Stimulated activated CD8-positive, alpha-beta memory T cell treated with anti-CD3 and anti-CD28 coated beads, Interleukin-7, amount 100 ng/mL, for 1 hour (primary cell): ENCODE results near the gene ATP11B.
"Not testable (repeated sequence)": the region's sequence is repeated elsewhere in the genome, so short reads cannot be mapped to it uniquely, and the experiment has no call there.

ENCODE experiments used
- DNase-seq, 2 donors: peaks; one replicate each; pipeline ENCODE4 v3.0.0-alpha.2; 2020; ENCODE audit warnings: low read depth in 2 of 2

The ATP11B gene

DNA sequence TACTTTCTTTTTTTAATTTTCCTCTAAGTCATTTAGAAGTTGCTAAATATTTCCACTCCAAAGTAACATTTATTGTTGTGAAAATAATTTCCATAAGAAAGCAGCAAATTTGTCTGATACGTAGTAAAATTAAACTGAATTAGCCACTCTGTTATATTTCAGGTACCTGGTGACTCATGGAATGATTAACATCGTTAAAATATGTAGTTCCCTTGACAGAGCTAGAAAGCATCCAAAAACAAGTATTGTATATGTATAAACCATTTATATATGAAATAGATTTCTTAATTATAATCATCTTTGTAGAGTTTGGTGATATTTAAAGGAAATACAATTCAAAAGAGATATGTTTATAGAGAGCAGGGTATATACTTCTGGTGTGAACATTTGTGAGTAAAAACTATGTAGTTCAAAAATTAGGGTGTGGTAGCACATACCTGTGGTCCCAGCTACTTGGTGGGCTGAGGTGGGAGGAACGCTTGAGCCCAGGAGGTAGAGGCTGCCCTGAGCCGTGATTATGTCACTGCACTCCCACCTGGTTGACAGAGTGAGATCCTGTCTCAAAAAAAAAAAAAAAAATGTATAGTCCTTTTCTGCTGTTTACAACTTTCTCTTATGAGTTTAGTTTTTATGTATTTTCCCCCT lies 36.6 kb downstream of the ATP11B start:
- DNase-seq = no peak

DNA sequence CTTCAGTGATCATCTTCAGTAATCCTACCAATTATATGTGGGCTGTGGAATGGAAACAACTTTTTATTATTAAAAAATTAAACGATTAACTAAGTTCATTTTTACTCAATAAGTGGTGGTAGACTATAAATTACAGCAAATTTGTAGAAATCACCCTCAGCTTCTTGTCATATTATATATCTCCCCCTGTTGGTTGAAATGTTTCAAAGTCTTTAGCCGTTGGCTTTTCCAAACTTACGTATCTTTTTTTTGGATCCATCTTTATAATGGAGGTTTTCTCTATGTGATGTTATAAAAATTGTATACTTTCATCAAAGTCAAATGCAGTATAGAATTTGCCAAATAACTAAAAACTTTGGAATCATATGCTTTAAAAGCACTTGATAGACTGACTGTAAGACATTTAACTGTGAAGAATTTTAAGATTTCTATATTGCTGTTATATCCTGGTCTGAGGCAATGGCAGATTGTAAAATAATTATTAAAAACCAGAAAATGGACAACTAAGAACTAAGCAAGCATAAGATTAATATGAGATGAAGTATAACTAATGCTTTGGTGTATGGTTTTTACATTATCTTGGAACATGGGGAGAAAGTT lies 44.7 kb downstream of the ATP11B start:
- no peak for DNase-seq

DNA sequence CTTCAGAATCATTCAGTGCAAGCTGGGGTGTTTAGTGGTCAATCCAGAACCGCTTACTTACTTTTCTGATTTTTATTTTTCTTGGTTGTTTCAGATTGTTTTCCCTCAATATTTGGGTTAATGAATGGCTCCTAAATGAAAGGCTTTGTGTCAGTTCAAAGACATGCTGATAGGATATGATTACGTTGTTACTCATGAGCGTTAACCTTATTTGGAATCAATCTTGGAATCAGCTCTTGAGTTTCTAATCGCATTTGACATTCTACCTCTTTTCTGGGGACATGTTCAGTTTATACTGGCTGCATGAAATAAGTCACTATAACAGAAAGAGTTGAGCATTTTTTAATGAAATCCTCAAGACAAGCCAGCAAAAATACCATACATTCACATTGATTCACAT lies 50.2 kb downstream of the ATP11B start:
- no peak for DNase-seq

DNA sequence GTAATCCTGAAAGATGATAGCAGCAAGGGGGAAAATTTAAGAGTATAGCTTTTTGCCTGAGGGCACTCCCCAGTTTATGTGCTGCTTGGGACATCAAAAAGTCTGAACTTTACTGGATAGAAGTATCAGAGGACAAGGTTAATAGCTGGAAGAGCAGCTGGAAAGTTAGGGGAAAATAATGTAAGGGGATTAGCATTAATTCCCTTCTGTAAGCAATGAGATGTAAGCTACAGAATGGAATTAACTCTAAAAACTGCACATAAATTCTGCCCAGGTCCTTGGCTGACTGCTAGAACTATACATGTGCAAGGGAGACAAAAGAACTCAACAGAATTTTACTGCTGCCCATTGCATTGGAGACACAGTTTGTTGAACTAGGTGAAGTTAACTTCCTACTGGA lies 55.6 kb downstream of the ATP11B start:
- DNase-seq = no peak

DNA sequence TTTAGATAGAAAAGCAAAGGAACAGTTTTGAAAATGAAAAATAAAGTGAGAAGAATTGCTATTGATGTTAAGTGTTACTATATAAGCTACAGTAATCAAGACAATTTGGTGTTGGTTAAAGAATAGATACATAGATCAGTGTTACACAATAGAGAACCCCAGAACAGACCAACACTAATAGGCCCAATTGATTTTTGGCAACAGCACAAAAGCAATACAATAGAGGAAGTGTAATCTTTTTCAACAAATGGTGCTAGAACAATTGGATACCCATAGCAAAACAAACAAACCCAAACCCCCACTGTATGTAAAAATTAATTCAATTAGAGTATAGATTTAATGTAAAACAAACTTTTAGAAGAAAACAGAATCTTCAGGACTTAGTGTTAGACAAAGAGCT lies 61.8 kb downstream of the ATP11B start:
- DNase-seq = no peak

DNA sequence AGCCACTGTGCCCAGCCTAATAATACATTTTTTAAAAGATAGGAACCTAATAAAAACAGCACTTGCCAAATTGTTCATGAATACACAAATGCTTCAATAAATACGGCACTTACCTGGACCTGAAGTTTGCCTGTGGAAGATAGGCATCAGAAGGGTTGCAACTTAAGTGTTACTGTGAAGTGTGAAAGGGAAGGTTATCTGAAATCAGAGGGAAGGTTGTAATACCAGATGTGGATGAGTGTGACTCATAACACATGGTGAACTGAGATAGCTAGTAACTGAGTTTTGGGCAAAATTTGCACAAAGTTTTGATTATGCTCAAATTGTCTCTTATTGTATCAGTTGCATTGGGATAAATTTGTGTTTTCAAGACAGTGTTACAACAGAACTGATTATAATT lies 68.0 kb downstream of the ATP11B start:
- no peak for DNase-seq

DNA sequence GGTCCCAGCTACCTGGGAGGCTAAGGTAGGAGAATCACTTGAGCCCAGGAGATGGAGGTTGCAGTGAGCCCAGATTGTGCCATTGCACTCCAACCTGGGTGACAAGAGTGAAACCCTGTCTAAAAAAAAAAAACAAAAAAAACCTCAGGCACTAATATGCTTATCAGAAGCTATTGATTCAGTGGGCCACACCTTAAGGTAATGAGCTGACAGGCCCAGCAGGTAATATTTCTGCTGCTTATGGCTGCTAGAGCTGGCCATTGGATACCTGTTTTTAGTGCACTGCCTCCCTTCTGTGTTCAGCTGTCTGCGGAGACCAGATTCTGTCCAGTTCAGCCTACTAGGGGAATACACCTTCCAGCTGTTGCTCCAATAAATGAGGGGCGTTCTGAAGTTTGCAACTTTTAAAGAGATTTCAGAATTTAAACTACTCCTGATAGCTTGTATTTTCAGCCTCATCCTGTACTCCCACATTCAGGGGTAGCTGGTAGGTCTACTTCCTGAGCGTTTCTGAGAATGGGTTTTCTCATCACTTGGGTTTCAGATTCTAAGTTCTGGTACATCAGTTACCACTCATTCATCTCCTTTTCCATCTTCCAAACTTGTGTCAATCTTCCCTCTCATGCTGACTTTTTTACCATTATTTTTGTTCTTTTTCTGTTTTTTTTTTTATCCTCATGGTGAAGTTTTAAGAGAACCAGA lies 69.0 kb downstream of the ATP11B start:
- no peak for DNase-seq

DNA sequence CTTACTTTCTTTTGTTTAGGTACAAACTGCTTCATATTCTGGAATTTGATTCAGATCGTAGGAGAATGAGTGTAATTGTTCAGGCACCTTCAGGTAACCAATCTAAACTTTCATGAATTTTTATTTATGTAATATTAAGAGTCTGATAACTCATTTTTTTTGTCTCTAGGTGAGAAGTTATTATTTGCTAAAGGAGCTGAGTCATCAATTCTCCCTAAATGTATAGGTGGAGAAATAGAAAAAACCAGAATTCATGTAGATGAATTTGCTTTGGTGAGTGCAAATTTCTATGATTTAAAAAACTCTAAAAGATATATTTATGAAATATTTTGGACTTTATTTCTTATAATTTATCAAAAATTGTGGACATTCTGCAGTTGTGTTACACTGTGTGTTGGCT lies 75.8 kb downstream of the ATP11B start:
- DNase-seq = no peak

DNA sequence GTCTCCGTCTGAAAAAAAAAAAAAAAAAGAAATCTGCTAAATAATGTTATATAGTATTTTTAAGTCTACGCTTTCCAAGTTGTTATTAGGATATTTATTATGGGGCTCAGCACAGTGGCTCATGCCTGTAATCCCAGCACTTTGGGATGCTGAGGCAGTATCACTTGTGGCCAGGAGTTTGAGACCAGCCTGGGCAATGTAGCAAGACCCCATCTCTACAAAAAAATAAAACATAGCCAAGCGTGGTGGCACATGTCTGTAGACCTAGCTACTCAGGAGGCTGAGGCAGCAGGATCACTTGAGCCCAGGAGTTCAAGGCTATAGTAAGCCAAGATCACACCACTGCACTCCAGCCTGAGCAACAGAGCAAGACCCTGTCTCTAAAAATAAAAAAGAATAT lies 77.6 kb downstream of the ATP11B start:
- not testable (repeated sequence) for DNase-seq

DNA sequence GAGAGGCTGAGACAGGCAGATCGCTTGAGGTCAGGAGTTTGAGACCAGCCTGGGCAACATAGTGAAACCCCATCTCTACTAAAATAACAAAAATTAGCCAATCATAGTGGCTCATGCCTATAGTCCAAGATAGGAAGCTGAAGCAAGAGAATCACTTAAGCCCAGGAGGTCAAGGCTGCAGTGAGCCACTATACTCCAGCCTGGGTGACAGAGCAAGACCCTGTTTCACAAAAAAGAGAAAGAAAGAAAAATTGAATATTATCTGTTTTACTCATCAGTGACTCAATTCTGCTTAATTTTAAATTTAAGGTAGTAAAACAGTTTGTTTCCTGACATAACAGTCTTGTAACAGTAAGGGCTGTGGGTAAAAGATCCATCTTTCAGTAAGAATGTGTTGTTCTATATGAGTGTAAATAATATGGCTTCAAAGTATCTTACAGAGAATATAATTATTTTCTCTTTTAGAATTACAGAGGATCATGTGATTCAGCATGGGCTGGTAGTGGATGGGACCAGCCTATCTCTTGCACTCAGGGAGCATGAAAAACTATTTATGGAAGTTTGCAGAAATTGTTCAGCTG lies 85.8 kb downstream of the ATP11B start:
- no peak for DNase-seq

DNA sequence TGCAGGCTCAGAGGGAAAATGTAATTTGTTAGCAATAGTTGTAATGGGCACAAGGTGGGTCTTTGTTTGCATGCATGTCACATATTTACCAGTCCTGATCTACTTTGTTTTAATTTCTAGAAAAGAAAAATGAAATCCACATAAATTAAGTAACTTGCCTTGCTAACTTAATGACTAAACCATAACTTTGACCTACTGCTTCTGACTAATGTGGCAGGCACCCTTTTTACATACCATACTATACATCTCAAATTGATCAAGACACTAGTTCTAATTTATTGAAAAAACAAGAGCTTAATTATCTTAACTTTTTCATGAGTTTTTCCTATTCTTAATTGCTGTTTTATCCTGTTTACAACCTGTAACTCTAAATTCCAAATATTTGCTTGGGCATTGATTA lies 93.2 kb downstream of the ATP11B start:
- DNase-seq = no peak

DNA sequence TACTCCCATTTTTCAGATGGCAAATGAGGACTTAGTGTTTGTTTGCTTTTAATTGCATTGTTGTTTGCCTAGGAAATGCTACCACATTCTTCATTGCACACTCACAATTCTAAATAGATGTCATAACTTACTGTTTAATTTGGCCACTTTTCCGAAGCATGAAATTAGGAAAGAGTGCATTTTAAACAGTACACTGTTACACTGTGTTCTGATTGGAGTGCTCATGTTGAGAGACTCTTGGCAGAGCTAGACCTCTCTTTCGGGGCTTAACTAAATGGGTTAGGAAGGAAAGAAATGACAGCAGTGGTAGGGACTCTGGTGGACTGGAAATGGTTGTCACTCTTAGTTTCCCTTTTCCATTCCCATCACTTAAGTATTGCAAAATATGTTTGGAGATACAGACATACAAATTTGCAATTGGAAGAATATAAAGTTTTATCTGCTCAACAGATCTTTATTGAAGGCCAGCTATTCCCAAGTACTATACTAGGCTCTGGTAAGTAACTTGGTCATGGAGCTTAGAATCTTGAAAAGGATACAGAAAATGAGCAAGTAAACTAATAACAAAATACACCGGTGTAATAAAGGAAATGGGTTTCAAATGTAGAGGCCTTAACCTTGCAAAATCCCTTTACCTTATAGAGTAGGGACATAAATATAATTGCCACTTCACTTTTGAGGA lies 96.8 kb downstream of the ATP11B start:
- DNase-seq = no peak

DNA sequence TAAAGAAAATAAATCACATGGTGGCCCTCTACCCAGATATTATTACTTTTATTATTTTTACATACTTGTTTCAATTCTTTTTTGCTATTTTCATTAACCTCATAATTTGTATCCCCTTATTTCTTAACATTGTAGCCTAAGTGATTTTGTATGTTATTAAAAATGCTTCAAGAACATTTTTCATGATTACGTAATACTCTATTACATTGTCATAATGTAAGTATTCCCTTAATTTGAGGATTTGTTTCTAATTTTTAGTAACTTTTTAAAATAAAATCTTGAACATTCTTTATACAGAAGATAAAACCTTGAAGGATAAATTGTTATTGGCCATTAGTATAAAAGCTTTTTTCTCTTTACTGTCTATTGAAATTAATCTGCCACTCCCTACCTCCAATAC lies 98.1 kb downstream of the ATP11B start:
- DNase-seq = no peak

DNA sequence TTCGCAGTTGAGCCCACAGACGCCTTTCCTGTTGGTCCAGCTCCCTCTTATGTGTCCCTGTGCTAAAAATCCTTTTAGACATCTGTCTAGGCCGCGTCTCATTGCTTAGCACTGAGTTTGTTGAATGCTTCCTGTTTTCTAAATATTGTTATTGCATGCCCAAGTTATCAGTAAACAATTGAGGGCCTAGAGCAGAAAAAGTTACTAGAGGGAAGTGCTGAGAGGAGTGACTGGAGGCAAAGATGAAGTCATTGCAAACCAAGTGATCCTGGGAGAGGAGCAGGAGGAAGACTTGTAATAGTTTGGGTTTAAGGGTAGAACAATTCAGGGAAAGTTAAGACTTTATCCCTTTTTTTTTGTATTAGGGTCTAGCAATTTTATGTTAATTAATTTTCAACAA lies 98.9 kb downstream of the ATP11B start:
- DNase-seq = no peak

DNA sequence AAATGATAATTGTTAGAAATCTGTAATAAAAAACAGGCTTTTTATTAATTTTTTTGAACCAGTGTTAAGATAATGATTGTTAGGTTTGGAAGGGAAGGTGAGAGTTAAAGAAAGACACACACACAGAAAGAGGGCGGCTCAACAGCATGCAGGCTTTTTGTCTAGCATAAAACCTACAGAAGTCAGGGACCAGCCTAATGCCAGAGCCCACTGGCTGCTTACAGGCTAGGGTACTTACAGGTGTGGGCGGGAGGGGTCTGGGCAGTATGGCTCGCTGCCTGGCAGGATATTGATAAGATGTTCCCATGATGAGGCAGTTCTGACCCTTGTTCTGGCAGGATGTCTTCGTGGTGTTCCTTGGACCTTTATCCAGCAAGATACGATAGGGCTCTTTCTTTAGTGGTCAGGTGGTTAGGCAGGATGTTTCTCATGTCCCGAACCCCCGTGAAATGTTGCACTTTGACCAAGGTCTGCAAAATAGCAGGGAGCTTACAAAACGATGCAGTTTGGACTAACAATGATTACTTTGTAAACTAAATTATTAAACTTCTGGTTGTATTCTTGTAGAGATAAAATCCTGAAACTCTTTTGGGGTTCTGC lies 102.3 kb downstream of the ATP11B start:
- DNase-seq = no peak

DNA sequence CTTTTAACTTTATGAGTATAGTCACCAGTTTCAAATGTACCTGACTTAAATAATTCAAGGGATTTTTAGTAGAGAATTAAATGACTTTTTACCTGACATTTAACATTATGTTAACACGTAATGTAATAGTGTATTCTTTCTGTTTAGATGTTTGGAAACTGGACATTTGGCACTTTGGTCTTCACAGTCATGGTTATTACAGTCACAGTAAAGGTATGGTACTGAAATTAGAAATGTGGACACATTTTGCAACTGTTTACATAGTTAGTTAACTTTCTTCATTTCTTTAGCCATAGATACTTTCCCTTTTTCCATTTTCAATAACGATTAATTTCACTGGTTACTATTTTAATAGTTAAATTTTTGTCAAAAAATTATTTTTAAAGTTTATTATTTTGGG lies 103.2 kb downstream of the ATP11B start:
- DNase-seq = no peak

DNA sequence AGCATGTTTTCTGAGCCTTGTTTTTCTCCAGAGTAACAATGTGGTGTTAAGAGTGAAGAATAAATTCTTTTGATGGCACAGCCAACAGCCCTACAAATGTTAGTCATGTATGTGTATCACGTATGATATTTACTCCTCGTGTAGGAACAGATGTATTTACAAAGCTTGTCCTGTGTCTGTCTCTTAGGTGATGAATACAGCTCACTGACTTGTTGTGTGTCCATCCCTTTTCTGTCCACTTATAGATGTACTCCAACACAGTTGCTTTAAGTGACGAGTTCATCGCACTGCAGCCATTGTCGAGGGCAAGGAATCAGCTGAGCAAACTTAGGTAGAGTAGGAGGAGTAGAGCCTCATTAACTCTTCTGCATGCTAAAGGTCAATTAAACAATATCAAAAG lies 108.9 kb downstream of the ATP11B start:
- DNase-seq = no peak

DNA sequence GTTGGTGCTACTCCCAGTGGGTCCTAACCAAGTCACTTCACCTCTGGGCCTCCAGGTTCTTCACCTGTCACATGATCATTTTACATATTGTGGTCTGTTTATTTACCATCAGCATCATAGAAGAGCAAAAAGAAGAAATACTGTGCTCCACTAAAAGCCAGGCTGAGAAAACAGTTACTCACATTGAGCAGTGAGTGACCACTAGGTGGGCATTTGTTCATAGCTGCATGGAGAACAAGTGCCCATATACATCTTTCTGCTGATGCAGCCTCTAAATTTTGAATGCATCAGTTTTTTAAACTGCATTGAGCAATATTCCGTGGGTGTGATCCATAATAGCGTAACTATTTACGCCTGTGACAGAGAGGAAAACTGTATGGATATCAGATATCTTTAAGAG lies 110.9 kb downstream of the ATP11B start:
- DNase-seq = no peak

DNA sequence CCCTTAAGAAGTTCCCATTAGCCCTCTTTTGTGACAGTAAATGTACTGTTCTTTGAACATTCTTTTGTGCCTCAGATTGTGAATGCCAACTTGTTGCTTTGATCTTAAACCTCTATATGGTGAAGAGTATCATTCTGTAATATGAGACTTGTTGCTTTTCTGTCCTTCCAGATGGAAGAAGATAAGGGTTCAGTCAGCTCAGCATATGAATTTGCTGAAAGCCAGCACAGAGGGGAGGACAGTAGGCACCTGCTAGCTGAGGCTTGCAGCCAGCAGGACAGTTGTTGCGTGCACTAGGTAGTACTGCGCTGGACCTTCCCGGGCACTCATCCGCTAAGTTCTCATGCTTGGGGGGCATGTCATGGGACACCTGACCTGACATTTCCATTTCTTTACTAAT lies 112.3 kb downstream of the ATP11B start:
- no peak for DNase-seq

DNA sequence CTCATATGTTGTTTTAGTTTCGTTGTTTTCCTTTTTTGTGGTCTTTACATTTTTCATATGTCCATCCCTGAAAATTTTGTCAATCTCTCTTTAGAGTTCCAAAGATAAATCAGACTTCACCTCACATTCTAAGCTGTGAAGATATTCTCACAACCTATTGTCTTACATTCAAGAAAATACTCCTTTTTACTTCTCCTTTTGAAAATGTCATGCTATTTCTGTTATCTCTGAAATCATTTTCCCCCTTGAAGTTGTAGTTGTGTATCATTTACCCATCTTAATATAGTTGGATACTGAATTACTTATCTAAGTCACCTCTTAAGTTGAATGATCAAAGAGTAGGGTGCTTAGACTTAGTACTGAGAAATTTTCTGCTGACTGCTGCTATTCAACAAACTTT lies 112.7 kb downstream of the ATP11B start:
- no peak for DNase-seq

DNA sequence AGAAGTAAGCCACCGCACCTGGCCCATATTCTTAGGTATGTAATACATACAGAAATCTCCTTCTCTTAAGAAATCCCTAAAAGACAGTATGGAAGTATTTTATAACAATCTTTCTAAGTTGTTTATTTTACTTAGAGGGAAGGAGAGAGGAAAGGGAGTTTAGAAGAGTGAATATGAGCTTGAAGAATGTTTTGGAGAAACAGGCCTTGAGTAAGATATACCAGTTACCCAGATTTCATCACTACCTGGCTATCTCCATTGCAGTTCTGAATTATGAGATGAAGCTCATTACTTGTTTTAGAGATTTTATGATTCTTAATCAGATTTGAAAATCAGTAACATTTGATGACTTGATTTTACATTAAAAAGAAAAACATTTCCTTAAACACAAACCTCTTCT lies 115.2 kb downstream of the ATP11B start:
- no peak for DNase-seq
